Large intestine (tissue), 3 donors: ENCODE measurements around the gene DYSF. TPM values are rescaled to one million over a fixed set of nuclear protein-coding genes. Genes with fewer than 3 reads are reported as not detected.
A peak's percentile ranks its signal among the peaks of the same experiment; 100 is the strongest.

ENCODE experiments used
- DNase-seq, 2 donors: peaks; one replicate each; pipeline versions ENCODE4 v3.0.0 to v3.0.0-alpha.2; 2013
- H3K27ac ChIP-seq: one replicate; pipeline ENCODE4 v1.5.1; 2013; ENCODE audit warnings: low read length
- H3K27me3 ChIP-seq: 2 replicates; pipeline ENCODE4 v1.6.1; 2013; ENCODE audit warnings: low read length; ENCODE audit not compliant: control insufficient read depth, insufficient read depth
- H3K36me3 ChIP-seq: 2 replicates; pipeline ENCODE4 v1.6.1; 2013; ENCODE audit warnings: low read length; ENCODE audit not compliant: control insufficient read depth, insufficient read depth
- H3K4me1 ChIP-seq: one replicate; pipeline ENCODE4 v1.6.1; 2013; ENCODE audit warnings: low read length; ENCODE audit not compliant: control insufficient read depth, insufficient read depth
- H3K4me3 ChIP-seq: one replicate; pipeline ENCODE4 v1.5.1; 2013; ENCODE audit warnings: low read length
- H3K9me3 ChIP-seq: one replicate; pipeline ENCODE4 v1.6.1; 2013; ENCODE audit warnings: mild to moderate bottlenecking, low read depth, low read length, moderate library complexity; ENCODE audit not compliant: control insufficient read depth
- WGBS: methylation state at CpG from one replicate; pipeline ENCODE4 v1.1.5; 2013; ENCODE audit warnings: low lambda C conversion rate; ENCODE audit not compliant: insufficient coverage; 5-methylcytosine and 5-hydroxymethylcytosine counted together
- polyA plus RNA-seq: library from polyadenylated mRNA; unstranded; fragments of 120-200 nt; gene quantifications from one replicate; pipeline ENCODE4 v1.2.1, GENCODE V29; 2013

DYSF gene
- polyA plus RNA-seq, 1 donor, result 6.3 TPM

DNA sequence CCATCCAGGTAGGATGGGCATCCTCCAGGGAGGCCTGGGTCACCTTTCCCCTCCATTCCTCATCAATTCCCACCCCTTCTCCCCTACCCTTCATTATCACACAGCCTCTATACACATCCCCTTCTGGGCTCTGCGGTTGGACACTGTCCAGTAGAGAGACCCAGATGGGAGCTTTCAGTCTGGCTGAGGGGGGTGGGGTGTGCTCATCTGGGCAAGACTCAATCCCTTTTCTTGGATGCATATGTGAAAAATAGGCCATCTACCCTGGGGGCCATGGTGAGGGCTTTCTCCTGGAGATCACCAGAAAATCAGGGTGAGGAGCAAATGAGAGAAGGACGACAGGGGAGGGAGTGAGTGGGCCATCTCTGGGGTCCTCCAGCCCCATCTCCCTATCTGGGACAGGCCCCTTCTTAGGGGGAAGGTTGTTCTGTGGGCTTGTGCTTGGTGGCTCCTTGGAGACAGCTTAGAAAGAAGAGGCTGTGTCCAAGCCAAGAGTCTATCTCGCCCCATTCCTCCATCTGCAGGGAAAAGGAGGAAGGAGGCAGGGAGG, 160.1 kb downstream of the DYSF start:
- Histone ChIP-seq H3K27ac (no peak overlapping the region), H3K27me3 (no peaks in the 10 kb centered on the region), H3K4me3 (no peak overlapping the region), H3K9me3 (peaks cover 10% of the 10 kb centered on the region), H3K4me1 (peaks cover 6% of the 10 kb centered on the region), H3K36me3 (no peaks in the 10 kb centered on the region)
- no CpG with 5 or more reads among the region's 3 CpGs for WGBS
- no peak for DNase-seq

GRCh38 chr2:71613953-71614925, 160.9 kb downstream of the DYSF start:
- WGBS, result no CpG with 5 or more reads among the region's 8 CpGs
- no peak for DNase-seq
- Histone ChIP-seq H3K4me3 (no peak overlapping the region), H3K27ac (no peak overlapping the region), H3K36me3 (no peaks in the 10 kb centered on the region), H3K4me1 (peaks cover 6% of the 10 kb centered on the region), H3K9me3 (peaks cover 10% of the 10 kb centered on the region), H3K27me3 (no peaks in the 10 kb centered on the region)

DNA sequence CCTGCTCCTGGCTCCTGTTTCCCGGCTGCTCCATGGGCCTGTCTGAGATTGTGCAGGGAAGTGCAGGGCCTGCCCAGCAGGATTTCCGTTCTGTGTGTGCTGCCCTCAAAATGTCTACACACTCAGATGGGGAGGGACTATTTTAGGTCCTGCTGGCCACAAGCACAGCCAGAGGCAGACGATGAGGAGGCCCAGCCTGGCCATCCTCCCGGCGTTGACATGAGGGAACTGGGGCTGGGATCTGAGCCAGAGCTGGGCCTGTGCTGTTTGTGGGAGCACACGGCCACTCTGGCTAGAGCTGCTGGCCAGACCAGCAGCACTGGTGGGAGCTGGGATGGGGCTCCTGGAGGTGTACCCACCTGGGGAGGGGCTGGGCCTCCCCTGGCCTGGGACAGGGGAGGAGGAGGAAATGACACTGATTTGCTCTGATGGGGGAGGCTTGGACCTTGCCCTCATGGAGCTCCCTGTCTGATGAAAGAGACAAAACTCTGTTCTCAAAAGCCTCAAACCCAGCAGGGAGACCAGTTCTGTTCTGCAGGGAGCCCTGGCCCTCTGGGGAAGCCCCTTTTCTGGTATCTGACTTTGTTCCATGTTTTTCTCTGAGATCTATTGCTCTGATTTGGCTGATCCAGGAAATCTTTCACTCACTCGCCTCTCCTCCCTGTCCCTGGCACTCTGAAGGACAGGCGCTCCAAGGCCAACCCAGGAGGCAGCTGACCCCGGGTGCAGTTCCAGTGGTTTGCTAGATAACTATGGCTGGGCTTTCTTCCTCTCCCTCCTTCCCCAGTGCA, 161.8 kb downstream of the DYSF start:
- no CpG with 5 or more reads among the region's 9 CpGs for WGBS
- no peak overlapping the region for H3K27ac ChIP-seq
- peaks cover 6% of the 10 kb centered on the region for H3K4me1 ChIP-seq
- H3K9me3 ChIP-seq, result peaks cover 10% of the 10 kb centered on the region
- DNase-seq, result peak; percentile 37 to 41
- no peak overlapping the region for H3K4me3 ChIP-seq
- H3K27me3 ChIP-seq, result no peaks in the 10 kb centered on the region
- H3K36me3 ChIP-seq, result no peaks in the 10 kb centered on the region

DNA sequence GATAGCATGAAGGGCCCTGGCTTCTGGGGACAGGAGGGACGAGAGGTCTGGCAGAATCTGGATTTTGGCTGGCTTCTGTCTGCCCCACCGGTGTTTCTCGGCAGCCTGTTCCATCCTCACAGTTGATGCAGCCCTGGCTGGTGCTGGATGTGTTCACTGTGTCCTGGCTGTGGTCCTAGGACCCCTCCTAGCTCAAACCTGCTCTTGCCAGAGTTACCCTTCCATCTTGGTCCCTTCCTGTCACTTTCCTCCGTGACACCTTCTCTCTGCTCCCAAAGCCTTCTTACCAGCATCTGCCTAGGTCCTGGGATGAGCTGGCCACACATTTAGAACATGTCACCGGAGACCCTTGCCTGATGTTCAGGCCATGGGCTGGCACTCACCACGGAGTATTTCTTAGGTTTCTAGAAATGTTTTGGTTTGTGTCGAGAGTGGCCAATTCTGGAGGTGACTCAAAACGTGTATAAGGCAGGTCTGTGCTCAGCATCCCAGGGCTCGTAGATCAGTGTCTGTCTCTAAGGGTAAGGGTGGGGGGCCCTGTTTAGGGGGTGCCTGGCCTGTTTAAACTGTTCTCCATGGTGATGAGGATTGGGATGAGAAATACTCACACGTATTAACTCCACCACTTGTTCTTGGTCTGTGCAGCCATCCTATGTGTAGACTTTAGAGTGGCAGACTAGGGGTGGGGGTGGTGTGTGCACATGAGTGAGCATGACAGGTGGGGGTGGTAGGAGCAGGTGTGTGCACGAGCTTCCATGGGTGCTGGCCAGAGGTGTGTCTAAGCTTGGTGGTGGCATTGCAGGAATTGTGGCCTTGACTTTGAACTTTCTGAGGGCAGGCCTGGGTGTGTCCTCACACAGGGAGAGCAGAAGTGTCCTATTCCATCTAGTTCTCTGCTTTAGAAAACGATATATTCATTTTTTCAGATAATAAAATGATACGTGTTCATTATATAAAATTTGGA, 162.7 kb downstream of the DYSF start:
- no peaks in the 10 kb centered on the region for H3K36me3 ChIP-seq
- H3K27me3 ChIP-seq, result no peaks in the 10 kb centered on the region
- no peak overlapping the region for H3K4me3 ChIP-seq
- peaks cover 6% of the 10 kb centered on the region for H3K4me1 ChIP-seq
- peak; percentile 19 to 24 for DNase-seq
- no peak overlapping the region for H3K27ac ChIP-seq
- WGBS, result 87% methylated on average over 3 of the region's 13 CpGs
- H3K9me3 ChIP-seq, result peaks cover 10% of the 10 kb centered on the region

GRCh38 chr2:71617266-71617665, 163.9 kb downstream of the DYSF start:
- no peaks in the 10 kb centered on the region for H3K27me3 ChIP-seq
- no peak overlapping the region for H3K27ac ChIP-seq
- DNase-seq, result no peak
- H3K4me1 ChIP-seq, result peaks cover 6% of the 10 kb centered on the region
- no peaks in the 10 kb centered on the region for H3K36me3 ChIP-seq
- WGBS, result 100% methylated on average over 3 of the region's 5 CpGs
- H3K9me3 ChIP-seq, result peaks cover 10% of the 10 kb centered on the region
- H3K4me3 ChIP-seq, result no peak overlapping the region

- H3K4me3 ChIP-seq, result no peak overlapping the region
- no CpG with 5 or more reads among the region's 12 CpGs for WGBS
- H3K36me3 ChIP-seq, result no peaks in the 10 kb centered on the region
- peaks cover 6% of the 10 kb centered on the region for H3K4me1 ChIP-seq
- no peak overlapping the region for H3K27ac ChIP-seq
- DNase-seq, result no peak
- no peaks in the 10 kb centered on the region for H3K27me3 ChIP-seq
- peaks cover 10% of the 10 kb centered on the region for H3K9me3 ChIP-seq
Measured at GRCh38 chr2:71618327-71619113, 165.2 kb downstream of the DYSF start.

- H3K9me3 ChIP-seq, result peaks cover 10% of the 10 kb centered on the region
- no peaks in the 10 kb centered on the region for H3K27me3 ChIP-seq
- H3K36me3 ChIP-seq, result no peaks in the 10 kb centered on the region
- no peak overlapping the region for H3K27ac ChIP-seq
- 83% methylated on average over 3 of the region's 15 CpGs for WGBS
- no peak for DNase-seq
- H3K4me1 ChIP-seq, result peaks cover 6% of the 10 kb centered on the region
- no peak overlapping the region for H3K4me3 ChIP-seq
Measured at GRCh38 chr2:71619230-71619741, 165.9 kb downstream of the DYSF start.

DNA sequence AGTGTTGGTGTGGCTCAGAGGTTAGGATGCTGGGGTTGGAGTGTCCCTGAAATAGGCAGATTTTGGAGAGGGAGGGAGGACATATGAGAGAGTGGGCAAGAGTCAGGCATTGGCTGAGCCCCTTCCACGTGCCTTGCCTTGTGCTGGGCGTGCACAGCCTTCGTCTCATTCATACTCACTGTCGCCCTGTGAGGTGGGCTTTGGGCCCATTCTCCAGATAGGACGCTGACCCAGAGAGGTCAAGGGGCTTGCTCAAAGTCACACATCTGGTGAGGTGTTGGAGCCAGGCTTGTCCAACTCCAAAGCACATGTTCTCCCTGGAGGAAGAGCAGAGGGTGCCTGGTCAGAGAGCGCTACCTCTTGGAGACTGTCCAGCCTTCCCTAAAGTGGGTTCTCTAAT, 166.8 kb downstream of the DYSF start:
- Histone ChIP-seq H3K27me3 (no peaks in the 10 kb centered on the region), H3K27ac (no peak overlapping the region), H3K9me3 (peaks cover 9% of the 10 kb centered on the region), H3K4me1 (peaks cover 6% of the 10 kb centered on the region), H3K4me3 (no peak overlapping the region), H3K36me3 (no peaks in the 10 kb centered on the region)
- WGBS, result no CpG with 5 or more reads among the region's 6 CpGs
- no peak for DNase-seq

- WGBS, result no CpG with 5 or more reads among the region's 5 CpGs
- no peak overlapping the region for H3K4me3 ChIP-seq
- no peaks in the 10 kb centered on the region for H3K36me3 ChIP-seq
- H3K4me1 ChIP-seq, result peaks cover 5% of the 10 kb centered on the region
- peaks cover 8% of the 10 kb centered on the region for H3K9me3 ChIP-seq
- H3K27ac ChIP-seq, result no peak overlapping the region
- no peaks in the 10 kb centered on the region for H3K27me3 ChIP-seq
- no peak for DNase-seq
Measured at GRCh38 chr2:71620851-71621251, 167.5 kb downstream of the DYSF start.
